ELF-1 (cell line): ENCODE results near the gene TRIM8.

ENCODE experiments used
- DNase-seq: peaks from one replicate; pipeline ENCODE4 v3.0.0-alpha.2; 2016; ENCODE audit warnings: low read depth, low spot score

Gene TRIM8

DNA sequence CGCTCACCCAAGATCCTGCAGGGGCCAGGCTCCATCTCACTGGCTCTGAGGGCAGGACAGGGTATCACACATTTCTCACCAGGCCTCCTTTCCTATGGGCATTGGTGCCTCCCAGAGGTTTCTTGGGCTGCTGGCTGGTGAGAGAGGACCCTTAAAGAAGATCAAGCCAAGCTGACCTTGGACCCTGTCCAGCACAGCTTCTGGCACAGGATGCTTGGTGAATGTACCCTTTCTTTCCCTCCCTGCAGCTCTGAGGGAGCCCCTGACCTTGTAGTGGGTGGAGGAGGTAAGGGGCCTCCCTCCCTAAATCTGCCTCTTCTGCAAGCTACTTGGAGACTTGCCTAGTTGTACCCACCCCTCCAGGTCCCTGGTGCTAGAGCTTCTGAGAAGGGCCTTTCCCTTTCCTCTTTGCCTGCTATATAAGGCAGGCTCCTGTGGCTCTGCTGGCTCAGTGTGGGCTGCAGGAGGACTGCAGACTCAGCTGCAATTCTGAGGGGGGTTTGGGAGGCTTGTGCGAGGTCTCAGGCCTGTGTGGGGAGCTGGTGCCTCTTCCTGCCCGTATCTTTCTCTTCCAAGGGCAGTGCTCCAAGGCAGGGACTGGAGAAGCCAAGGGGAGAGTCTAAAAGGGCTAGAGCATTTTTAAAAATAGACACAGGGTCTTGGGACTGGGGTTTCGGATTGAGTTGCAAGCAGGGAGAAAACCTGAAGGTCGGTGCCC, 11.7 kb upstream of the TRIM8 start:
- no peak for DNase-seq

- no peak for DNase-seq
Observed at GRCh38 chr10:102633287-102633686, 11.0 kb upstream of the TRIM8 start.

DNA sequence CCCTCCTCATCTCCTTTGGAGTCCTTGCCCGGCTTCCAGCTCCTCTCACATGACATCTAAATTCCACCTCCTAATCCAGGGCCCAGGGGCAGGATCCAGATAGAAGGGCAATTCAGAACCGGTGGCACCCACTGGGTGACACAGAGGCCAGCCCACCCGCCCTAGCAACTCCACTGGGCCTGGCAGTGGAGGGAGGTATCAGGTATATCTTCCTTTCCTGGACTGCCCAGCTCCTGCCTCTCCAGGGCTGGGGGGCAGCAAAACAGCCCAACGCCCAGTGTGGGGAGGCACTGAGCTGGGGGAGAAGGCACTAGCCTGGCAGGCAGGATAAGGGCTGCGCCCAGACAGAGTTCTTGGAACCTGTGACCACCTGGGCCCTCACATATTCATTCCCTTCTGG, 10.4 kb upstream of the TRIM8 start:
- DNase-seq = no peak

- DNase-seq = no peak
Observed at GRCh38 chr10:102634686-102635085, 9.6 kb upstream of the TRIM8 start.

GRCh38 chr10:102635377-102635776, 8.9 kb upstream of the TRIM8 start:
- no peak for DNase-seq

GRCh38 chr10:102639537-102639936, 4.7 kb upstream of the TRIM8 start:
- peak; percentile 66 for DNase-seq

DNA sequence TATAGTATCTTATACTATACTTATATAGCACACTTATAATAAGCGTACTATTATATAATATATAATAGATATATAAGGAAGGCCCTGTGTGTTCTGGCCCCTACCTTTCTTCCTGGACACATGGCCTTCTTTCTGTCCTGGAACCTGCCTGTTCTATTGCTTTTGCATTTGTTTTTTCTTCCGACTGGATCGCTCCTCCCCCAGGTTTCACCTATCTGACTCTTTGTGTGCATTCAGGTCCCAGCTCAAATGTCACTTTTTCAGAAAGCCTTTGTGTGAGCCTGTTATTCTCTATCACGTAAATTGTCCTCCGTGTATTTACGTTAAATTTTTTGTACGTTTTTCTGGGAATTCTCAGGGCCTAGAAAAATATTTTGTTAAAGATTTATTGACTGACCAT, 2.9 kb upstream of the TRIM8 start:
- no peak for DNase-seq

GRCh38 chr10:102641880-102642735, 2.2 kb upstream of the TRIM8 start:
- DNase-seq = peak; percentile 98

- peak; percentile 80 for DNase-seq
Observed at GRCh38 chr10:102642736-102643335, 1.4 kb upstream of the TRIM8 start.

GRCh38 chr10:102643336-102644065, 778 bp upstream of the TRIM8 start:
- peak; percentile 79 for DNase-seq

DNA sequence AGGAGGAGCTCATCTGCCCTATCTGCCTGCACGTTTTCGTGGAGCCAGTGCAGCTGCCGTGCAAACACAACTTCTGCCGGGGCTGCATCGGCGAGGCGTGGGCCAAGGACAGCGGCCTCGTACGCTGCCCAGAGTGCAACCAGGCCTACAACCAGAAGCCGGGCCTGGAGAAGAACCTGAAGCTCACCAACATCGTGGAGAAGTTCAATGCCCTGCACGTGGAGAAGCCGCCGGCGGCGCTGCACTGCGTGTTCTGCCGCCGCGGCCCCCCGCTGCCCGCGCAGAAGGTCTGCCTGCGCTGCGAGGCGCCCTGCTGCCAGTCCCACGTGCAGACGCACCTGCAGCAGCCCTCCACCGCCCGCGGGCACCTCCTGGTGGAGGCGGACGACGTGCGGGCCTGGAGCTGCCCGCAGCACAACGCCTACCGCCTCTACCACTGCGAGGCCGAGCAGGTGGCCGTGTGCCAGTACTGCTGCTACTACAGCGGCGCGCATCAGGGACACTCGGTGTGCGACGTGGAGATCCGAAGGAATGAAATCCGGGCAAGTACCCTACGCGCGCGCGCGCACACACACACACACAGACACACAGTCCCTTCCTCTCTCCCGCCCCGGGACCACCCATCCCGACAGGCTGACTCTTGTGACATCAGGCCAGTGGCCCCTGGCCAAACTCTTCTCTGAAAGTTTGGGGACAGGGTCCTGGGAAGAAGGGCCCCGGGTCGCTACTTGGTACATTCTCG, 538 bp downstream of the TRIM8 start:
- DNase-seq = peak; percentile 88

DNA sequence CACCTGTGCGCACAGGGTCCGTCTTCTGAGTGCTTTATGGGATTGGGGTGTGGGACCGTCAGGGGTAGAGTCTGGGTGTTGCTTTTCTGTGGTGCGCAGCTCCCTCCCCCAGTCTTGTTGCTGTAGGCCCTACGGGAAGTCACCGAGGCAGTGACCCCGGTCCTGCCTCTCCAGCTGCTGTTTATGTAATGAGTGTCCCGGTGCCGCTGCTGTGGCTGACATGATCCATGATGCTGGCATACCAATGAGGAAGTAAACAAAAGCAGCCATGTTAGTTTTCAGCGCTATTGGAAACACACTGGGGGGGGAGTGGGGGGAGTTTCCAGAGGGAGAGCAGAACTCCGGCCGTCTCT, 1.1 kb downstream of the TRIM8 start:
- DNase-seq = peak; percentile 71

- DNase-seq = peak; percentile 82
Observed at GRCh38 chr10:102645741-102646609, 1.7 kb downstream of the TRIM8 start.

DNA sequence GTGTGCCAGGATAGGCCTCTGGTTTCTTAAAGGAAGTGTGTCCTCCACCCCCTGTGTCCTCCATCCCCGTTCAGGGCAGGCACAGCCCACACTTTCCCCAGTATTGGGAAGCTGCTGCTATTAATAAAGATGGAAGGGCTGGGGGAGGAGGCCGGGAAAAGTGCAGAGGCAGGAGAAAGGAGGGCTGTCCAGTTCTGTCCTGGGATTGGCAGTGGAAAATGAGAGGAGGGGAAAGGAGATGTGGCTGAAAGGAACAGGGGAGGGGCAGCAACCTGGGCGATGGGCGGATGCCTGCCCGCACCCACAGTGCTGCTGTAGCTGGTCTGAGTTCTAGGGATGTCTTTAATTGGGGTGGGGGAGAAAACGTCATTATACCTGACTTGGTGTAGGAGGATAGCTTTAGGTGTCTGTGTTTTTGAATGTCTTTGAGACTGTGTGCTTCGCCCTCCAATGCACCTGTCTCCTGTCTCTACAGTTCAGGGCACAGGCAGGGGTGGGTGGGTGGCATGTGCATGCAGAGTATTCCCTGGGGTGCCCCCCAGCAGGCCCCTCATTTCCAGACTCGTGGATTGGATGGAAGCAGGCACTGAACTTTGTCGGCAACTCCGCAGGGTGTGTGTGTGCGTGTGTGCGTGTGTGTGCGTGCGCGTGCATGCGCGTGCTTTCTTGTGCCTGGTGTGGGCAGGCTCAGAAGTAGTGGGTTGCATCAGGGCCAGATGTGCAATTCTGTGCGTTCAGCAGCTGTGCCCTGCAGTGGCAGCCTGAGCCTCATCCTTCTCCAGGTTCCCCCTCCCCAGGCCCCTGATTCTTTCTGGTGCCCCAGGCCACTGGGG, 2.5 kb downstream of the TRIM8 start:
- DNase-seq = no peak

GRCh38 chr10:102647443-102648268, 3.4 kb downstream of the TRIM8 start:
- no peak for DNase-seq

DNA sequence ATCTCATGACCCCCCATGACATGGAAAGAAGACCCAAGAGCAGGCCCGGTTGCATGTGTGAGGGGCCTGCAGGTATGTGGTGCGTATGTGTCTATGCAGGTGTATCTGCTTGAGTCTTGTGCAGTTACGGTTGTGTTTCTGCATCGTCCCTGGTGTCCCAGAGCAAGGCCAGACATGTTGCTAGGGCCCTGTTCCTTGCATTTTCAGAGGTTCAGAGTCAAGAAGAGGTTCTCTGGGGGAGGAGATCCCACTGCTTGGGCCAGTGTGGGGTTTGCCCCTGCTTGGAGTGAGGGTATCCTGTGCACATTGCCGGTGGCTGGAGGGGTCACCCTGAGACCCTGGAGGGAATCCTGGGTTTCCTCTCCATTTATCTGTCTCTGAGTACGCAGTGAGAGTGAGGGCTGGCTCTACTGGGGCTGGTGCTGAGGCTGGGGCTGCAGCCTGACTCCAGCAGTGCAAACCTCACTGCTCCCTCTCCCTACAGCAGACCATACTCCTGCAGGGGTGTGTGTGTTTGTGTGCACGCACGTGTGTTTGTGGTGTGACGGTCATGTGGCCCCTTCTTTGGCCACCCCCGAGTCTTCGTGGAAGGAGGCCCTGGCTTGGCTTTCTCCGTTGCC, 4.1 kb downstream of the TRIM8 start:
- no peak for DNase-seq

- DNase-seq = no peak
Observed at GRCh38 chr10:102648889-102649796, 4.9 kb downstream of the TRIM8 start.
